Activated CD4-positive, alpha-beta memory T cell treated with anti-CD3 and anti-CD28 coated beads for 36 hours (primary cell): ENCODE data around the gene PHF3. TPM values are rescaled to one million over a fixed set of nuclear protein-coding genes. Genes with fewer than 3 reads are reported as not detected.
"Not testable (repeated sequence)": the region's sequence is repeated elsewhere in the genome, so short reads cannot be mapped to it uniquely, and the experiment has no call there.

ENCODE experiments used
- CTCF ChIA-PET: fragments of 350-600 bp; sonication (Branson Sonifier 250); formaldehyde crosslinking; loops from one replicate; lab custom pipeline; 2021; ENCODE audit warnings: antibody characterized with exemption, inconsistent platforms; lab: Charles Lee
- POLR2A ChIA-PET: fragments of 350-600 bp; sonication (Branson Sonifier 250); formaldehyde crosslinking; loops from one replicate; lab custom pipeline; 2021; ENCODE audit warnings: antibody characterized with exemption; lab: Charles Lee
- DNase-seq: peaks from one replicate; pipeline ENCODE4 v3.0.0-alpha.2; 2020
- H3K27ac Mint-ChIP-seq: one replicate; pipeline ENCODE4 v1.8.0; 2021; ENCODE audit warnings: mixed read lengths
- H3K27me3 Mint-ChIP-seq: one replicate; pipeline ENCODE4 v1.8.0; 2021; ENCODE audit warnings: mixed read lengths
- H3K36me3 Mint-ChIP-seq: one replicate; pipeline ENCODE4 v1.8.0; 2021; ENCODE audit warnings: mixed read lengths
- H3K4me1 Mint-ChIP-seq: one replicate; pipeline ENCODE4 v1.8.0; 2021; ENCODE audit warnings: low read depth, mixed read lengths
- H3K4me3 Mint-ChIP-seq: one replicate; pipeline ENCODE4 v1.8.0; 2021; ENCODE audit warnings: mild to moderate bottlenecking, mixed read lengths
- H3K9me3 Mint-ChIP-seq: one replicate; pipeline ENCODE4 v1.8.0; 2021; ENCODE audit warnings: mixed read lengths
- intact Hi-C: fragments of 100-400 bp; cut with micrococcal nuclease; formaldehyde crosslinking; loops from one replicate; pipeline ENCODE4 v1.15.1; 2023
- total RNA-seq, 2 experiments: library from RNA; stranded (reverse); gene quantifications; one replicate each; pipeline ENCODE4 v1.2.3, GENCODE V29; 2021

The PHF3 gene
- total RNA-seq, 2 experiments from 2014 or later = 43.0 to 43.2 TPM

DNA sequence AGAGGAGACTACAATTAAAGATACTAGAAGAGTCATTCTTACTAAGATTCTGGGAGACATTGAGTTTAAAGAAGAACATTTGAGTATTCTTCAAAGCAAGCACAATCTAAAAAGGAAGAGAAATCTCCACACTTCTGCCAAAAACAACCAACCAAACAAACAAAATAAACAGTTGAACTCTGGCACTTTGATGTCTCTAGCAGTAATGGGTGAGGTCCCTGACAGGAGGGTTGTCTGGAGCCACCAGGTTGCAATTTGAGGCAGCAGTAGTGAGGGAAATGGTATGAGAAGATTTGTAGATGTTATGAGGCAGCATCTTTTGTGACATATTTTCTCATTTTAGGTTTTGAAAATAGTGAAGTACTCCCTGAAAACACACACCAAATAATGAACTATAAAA lies 108.1 kb downstream of the PHF3 start:
- no peak for DNase-seq
- Mint-ChIP-seq H3K27ac (no peak overlapping the region), H3K9me3 (peaks cover 7% of the 10 kb centered on the region), H3K4me3 (no peak overlapping the region), H3K27me3 (peaks cover 1% of the 10 kb centered on the region), H3K36me3 (no peaks in the 10 kb centered on the region), H3K4me1 (no peaks in the 10 kb centered on the region)
- ChIA-PET POLR2A (no interaction called here), CTCF (interaction anchor here (0.6 kb wide), 1 partner anchor 14 kb away, joined by 3 read pairs; no protein-coding TSS in a partner anchor)
- intact Hi-C loops = no loop called here

- intact Hi-C loops = no loop called here
- Mint-ChIP-seq H3K9me3 (peaks cover 5% of the 10 kb centered on the region), H3K27me3 (peaks cover 1% of the 10 kb centered on the region), H3K36me3 (no peaks in the 10 kb centered on the region), H3K27ac (no peak overlapping the region), H3K4me3 (no peak overlapping the region), H3K4me1 (no peaks in the 10 kb centered on the region)
- DNase-seq = no peak
- ChIA-PET CTCF (no interaction called here), POLR2A (interaction anchor here (0.6 kb wide), 1 partner anchor 13 kb away, joined by 3 read pairs; no protein-coding TSS in a partner anchor)
These were observed 109.2 kb downstream of the PHF3 start for GRCh38 chr6:63744810-63745209.

DNA sequence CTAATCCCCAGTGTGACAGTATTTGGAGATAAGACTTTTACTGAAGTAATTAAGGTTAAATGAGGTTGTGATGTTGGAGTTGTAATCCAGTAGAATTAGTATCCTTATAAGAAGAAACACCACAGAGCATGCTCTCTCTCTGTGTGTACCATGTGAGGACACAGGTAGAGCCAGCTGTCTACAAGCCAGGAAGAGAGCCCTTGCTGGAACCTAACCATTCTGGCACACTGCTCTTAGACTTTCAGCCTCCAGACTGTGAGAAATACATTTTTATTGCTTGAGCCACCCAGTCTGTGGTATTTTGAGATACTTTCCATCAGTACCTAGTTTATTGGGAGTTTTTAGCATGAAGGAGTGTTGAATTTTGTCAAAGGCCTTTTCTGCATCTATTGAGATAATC lies 110.2 kb downstream of the PHF3 start:
- H3K36me3 Mint-ChIP-seq = no peaks in the 10 kb centered on the region
- no peak overlapping the region for H3K27ac Mint-ChIP-seq
- no peak overlapping the region for H3K4me3 Mint-ChIP-seq
- ChIA-PET CTCF (no interaction called here), POLR2A (no interaction called here)
- DNase-seq = no peak
- H3K27me3 Mint-ChIP-seq = peaks cover 1% of the 10 kb centered on the region
- no peaks in the 10 kb centered on the region for H3K4me1 Mint-ChIP-seq
- intact Hi-C loops = no loop called here
- peaks cover 2% of the 10 kb centered on the region for H3K9me3 Mint-ChIP-seq

DNA sequence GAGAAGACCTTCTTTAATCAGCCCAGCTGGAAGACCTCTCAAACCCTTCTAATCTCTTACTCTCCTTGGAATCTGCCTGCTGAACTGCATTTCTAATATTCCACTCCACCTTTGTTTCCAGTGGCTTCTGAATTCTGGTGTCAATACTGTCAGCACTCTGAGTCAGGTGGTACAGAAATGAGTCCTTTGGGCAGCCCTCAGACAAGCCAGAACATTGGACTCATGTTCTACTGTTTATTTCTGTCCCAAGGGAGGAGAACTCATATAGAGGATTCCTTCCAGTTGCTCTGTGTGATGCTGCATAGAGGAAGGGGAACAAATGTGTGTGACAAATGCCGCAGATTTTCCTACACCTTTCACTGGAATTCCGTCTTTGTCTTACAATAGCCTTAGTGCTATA lies 114.8 kb downstream of the PHF3 start:
- H3K27ac Mint-ChIP-seq = no peak overlapping the region
- DNase-seq = no peak
- H3K4me1 Mint-ChIP-seq = no peaks in the 10 kb centered on the region
- ChIA-PET POLR2A (no interaction called here), CTCF (interaction anchor here (0.7 to 1.1 kb wide), 2 partner anchors 21 to 152 kb away, joined by 3 read pairs; no protein-coding TSS in a partner anchor)
- peaks cover 9% of the 10 kb centered on the region for H3K9me3 Mint-ChIP-seq
- no peak overlapping the region for H3K4me3 Mint-ChIP-seq
- H3K36me3 Mint-ChIP-seq = peaks cover 7% of the 10 kb centered on the region
- intact Hi-C loops = no loop called here
- no peaks in the 10 kb centered on the region for H3K27me3 Mint-ChIP-seq

- H3K27me3 Mint-ChIP-seq, DNase-seq, H3K4me1 Mint-ChIP-seq, intact Hi-C loops, CTCF ChIA-PET, H3K27ac Mint-ChIP-seq, POLR2A ChIA-PET, H3K4me3 Mint-ChIP-seq: not testable (repeated sequence)
- peaks cover 26% of the 10 kb centered on the region for H3K9me3 Mint-ChIP-seq
- H3K36me3 Mint-ChIP-seq = peaks cover 20% of the 10 kb centered on the region
These were observed 121.7 kb downstream of the PHF3 start for GRCh38 chr6:63757275-63757674.

GRCh38 chr6:63757826-63758225 lies 122.2 kb downstream of the PHF3 start:
- Mint-ChIP-seq H3K36me3 (peaks cover 20% of the 10 kb centered on the region), H3K4me3 (no peak overlapping the region), H3K27ac (no peak overlapping the region), H3K9me3 (peaks cover 26% of the 10 kb centered on the region), H3K27me3 (no peaks in the 10 kb centered on the region), H3K4me1 (no peaks in the 10 kb centered on the region)
- no peak for DNase-seq
- POLR2A ChIA-PET = no interaction called here
- intact Hi-C loops = no loop called here
- CTCF ChIA-PET = interaction anchor here (10.1 kb wide), 1 partner anchor 159 kb away, joined by 206 read pairs; no protein-coding TSS in a partner anchor

- CTCF ChIA-PET = interaction anchor here (10.1 kb wide), 1 partner anchor 160 kb away, joined by 206 read pairs; no protein-coding TSS in a partner anchor
- H3K36me3 Mint-ChIP-seq = peaks cover 16% of the 10 kb centered on the region
- DNase-seq = no peak
- no peaks in the 10 kb centered on the region for H3K4me1 Mint-ChIP-seq
- H3K9me3 Mint-ChIP-seq = peaks cover 21% of the 10 kb centered on the region
- no peak overlapping the region for H3K4me3 Mint-ChIP-seq
- H3K27ac Mint-ChIP-seq = no peak overlapping the region
- H3K27me3 Mint-ChIP-seq = no peaks in the 10 kb centered on the region
- POLR2A ChIA-PET = no interaction called here
- intact Hi-C loops = no loop called here
These were observed 124.1 kb downstream of the PHF3 start for GRCh38 chr6:63759605-63760105.

- H3K27ac Mint-ChIP-seq = no peak overlapping the region
- ChIA-PET POLR2A (no interaction called here), CTCF (interaction anchor here (10.1 kb wide), 1 partner anchor 161 kb away, joined by 206 read pairs; no protein-coding TSS in a partner anchor)
- H3K4me3 Mint-ChIP-seq = no peak overlapping the region
- peaks cover 13% of the 10 kb centered on the region for H3K36me3 Mint-ChIP-seq
- no peak for DNase-seq
- H3K27me3 Mint-ChIP-seq = no peaks in the 10 kb centered on the region
- peaks cover 21% of the 10 kb centered on the region for H3K9me3 Mint-ChIP-seq
- H3K4me1 Mint-ChIP-seq = no peaks in the 10 kb centered on the region
- intact Hi-C loops = no loop called here
These were observed 124.6 kb downstream of the PHF3 start for GRCh38 chr6:63760199-63760598.

DNA sequence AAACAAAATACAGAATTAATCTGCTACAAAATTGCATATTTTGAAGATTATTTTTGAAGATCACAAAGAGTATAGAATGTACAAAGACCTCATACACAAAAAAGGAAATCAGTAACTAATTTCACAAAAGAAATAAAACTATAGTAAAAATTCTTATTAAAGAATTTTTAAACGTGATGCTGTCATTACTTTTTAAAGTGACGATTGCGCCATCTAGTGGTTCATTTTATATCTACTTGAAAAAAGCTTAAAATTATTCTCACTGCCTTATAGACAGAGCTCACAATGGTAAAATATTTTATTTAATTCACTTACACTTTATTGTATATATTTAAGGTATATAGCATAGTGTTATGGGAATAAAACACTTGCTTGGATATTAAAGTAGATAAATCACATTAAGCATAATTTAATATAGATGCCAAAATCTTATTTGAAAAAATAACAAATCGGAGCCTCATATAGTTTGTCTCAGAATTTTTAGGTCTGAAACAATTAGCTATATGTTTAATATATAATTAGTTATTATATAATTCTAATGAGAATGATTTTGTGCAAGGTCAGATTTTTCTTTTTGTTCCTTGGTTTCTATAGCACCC lies 128.8 kb downstream of the PHF3 start:
- Mint-ChIP-seq H3K27ac (no peak overlapping the region), H3K4me1 (no peaks in the 10 kb centered on the region), H3K4me3 (no peak overlapping the region), H3K27me3 (peaks cover 6% of the 10 kb centered on the region), H3K9me3 (peaks cover 17% of the 10 kb centered on the region), H3K36me3 (no peaks in the 10 kb centered on the region)
- ChIA-PET POLR2A (no interaction called here), CTCF (interaction anchor here (0.5 to 10.1 kb wide), 18 partner anchors 8 to 412 kb away, joined by 3 to 206 read pairs (median 4); no protein-coding TSS in a partner anchor)
- intact Hi-C loops = loop anchor here (1.0 kb wide), 3 partner anchors 166 to 411 kb away; no protein-coding TSS in a partner anchor
- DNase-seq = no peak

Other genes starting within 250 kb of the PHF3 start
- 10 to 100 TPM; 45.1 to 49.3 TPM for gene PTP4A1, start 63.3 kb upstream of the PHF3 start, total RNA-seq